ENCODE data around the gene DMTF1. TPM values are rescaled to one million over a fixed set of nuclear protein-coding genes. Genes with fewer than 3 reads are reported as not detected.
"Not testable (repeated sequence)": the region's sequence is repeated elsewhere in the genome, so short reads cannot be mapped to it uniquely, and the experiment has no call there.

DMTF1 gene, protein sequence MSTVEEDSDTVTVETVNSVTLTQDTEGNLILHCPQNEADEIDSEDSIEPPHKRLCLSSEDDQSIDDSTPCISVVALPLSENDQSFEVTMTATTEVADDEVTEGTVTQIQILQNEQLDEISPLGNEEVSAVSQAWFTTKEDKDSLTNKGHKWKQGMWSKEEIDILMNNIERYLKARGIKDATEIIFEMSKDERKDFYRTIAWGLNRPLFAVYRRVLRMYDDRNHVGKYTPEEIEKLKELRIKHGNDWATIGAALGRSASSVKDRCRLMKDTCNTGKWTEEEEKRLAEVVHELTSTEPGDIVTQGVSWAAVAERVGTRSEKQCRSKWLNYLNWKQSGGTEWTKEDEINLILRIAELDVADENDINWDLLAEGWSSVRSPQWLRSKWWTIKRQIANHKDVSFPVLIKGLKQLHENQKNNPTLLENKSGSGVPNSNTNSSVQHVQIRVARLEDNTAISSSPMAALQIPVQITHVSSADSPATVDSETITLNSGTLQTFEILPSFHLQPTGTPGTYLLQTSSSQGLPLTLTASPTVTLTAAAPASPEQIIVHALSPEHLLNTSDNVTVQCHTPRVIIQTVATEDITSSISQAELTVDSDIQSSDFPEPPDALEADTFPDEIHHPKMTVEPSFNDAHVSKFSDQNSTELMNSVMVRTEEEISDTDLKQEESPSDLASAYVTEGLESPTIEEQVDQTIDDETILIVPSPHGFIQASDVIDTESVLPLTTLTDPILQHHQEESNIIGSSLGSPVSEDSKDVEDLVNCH
- 28.8 and 36.5 TPM in 2 replicates for total RNA-seq (2014; rRNA removed; shearing (Covaris generic))
- 20.3 and 26.9 TPM in 2 replicates for polyA plus RNA-seq (2015; cell fraction: cytosol; rRNA removed)
- polyA plus RNA-seq (2015; cell fraction: nucleus; rRNA removed), result 179 and 189 TPM in 2 replicates

DNA sequence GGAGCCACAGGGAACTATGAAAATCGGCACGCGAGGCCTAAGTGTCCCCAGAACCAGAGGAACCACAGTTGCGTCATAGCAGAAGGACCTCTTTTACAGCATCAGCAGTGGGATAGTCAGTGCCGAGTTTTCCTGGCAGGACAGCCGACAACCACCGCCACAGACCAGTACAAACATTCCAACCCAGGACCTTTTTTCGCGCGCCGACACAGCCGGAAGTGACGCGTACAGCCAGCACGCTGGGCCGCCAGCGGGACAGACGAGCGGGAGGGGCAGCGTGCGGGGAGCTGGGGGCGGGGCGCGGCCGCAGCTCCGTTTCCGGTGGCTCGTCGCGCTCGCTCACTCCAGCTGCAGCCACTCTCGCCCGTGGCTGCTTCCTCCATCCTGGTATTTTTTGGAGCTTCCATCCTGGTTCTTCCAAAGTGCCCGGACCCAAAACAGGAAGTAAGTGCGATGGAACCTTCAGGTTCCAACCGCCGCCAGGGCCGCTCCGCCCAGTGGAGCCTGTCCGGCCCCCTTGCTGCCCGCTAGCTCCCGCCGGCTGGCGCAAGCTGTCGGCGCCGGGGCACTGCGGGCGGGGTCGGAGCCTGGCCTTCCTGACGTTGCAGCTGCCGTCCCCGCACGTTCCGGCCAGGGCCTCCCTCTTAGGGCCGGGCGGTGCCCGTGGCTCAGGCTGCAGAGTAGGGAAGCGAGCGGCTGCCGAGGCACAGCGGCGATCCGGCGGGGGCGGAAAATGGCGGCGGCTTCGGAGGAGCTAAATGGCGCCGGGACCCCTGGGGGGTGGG lies at the start of gene DMTF1:
DMTF1 (plus strand) TSS at position 342 of the 785 bp plus-strand sequence. CDS start 12,489 bp downstream, outside the sequence.
- peak; percentile 97 for DNase-seq (ENCODE audit: low read depth)

DNA sequence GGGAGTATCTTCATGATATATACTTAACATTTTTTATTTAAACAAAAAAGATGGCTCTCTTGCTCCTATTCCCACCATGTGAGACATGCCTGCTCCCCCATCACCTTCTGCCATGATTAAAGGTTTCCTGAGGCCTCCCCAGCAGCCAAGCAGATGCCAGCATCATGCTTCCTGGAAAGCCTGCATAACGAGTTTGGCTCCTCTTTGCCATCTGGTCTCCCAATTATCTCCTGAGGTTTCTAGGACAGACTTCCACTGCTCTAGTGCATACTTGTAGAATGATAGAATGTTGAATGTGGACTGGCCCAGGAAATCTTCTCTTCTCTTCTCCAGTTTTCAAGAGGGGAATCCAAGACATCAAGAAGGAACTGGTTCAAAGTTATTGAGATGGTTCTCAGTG lies 46.9 kb upstream of the DMTF1 start:
- no peak for DNase-seq (ENCODE audit: low read depth)

DNA sequence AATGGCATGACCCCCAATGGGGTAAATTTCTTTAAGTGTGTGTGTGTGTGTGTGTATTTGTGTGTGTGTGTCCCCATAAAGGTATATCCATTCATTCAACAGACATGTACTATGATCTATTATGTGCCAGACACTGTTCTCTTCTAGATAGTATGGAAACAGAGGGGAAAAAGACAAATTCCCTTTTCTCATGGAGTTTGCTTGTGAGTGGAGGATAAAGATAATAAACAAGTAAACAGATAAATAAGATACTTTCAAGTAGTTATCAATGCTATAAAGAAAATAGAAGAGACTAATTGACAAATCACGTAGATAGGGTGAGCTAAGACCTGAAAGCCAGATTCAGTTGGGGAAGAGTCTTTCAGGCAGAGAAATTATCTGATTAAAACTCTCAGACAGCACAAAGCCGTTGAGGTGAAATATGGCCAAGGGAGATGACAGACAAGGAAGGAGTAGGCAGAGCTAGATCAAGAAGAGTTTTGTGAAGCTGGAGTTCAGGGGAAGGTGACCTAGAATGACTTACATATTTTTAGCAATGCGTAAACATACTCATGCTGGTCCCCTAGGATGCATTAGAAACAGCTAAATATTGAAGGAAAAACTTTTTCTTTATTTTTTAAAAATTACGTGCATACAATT lies 45.2 kb upstream of the DMTF1 start:
- no peak for DNase-seq (ENCODE audit: low read depth)

GRCh38 chr7:87107949-87108776 lies 44.1 kb upstream of the DMTF1 start:
- no peak for DNase-seq (ENCODE audit: low read depth)

DNA sequence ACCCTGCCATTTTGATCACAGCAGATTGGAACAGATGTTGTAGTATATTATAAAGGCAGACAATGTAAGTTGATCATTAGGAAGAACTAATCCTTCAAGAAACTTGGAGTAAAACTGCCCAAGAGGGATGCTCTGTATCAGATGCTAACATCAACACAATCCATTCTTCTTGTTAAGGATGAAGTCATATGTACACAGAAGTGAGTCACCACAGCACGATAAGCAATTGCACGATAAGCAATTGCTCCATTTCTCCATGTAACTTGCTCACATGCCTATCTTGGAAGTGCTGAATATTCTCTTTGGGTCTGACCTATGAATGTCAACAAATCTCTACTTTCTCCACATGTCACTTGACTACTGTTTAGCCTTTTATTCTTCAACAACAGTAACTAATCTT lies 41.5 kb upstream of the DMTF1 start:
- peak; percentile 36 for DNase-seq (ENCODE audit: low read depth)

DNA sequence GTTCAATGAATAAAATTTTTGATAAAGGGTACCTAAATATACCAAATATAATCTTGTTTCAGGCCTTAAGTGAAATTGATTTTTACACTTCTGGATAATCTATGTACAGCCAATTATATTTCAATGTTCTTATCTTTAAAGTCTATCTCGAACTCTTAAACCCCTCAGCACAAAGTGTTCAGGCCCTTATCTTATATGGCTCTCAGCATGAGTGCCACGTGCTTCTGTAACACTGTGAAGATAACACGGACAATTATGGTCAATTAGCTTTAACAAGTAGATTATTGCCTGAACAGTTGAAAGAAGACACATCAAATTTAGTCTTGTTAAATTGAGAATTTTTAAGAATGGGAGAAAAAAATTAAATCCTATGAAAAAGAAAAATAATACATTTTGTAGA lies 40.4 kb upstream of the DMTF1 start:
- no peak for DNase-seq (ENCODE audit: low read depth)

GRCh38 chr7:87113077-87113476 lies 39.2 kb upstream of the DMTF1 start:
- peak; percentile 47 for DNase-seq (ENCODE audit: low read depth)

DNA sequence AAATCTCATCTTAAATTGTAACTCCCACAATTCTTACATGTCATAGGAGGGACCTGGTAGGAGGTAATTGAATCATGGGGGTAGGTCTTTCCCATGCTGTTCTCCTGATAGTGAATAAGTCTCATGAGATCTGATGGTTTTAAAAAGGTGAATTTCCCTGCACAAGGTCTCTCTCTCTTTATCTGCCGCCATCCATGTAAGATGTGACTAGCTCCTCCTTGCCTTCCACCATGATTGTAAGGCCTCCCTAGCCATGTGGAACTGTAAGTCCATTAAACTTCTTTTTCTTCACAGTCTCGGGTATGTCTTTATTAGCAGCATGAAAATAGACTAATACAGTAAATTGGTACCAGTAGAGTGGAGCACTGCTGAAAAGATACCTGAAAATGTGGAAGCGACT lies 38.3 kb upstream of the DMTF1 start:
- not testable (repeated sequence) for DNase-seq (ENCODE audit: low read depth)

DNA sequence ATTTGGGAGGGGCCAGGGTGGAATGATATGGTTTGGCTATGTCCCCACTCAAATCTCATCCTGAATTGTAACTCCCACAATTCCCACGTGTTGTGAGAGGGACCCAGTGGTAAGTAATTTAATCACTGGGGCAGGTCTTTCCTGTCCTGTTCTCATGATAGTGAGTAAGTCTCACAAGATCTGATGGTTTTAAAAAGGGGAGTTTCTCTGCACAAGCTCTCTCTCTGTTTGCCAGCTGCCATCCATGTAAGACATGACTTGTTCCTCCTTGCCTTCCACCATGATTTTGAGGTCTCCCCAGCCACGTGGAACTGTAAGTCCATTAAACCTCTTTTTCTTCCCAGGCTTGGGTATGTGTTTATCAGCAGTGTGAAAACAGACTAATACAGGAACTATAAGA lies 36.5 kb upstream of the DMTF1 start:
- DNase-seq (ENCODE audit: low read depth), result not testable (repeated sequence)

DNA sequence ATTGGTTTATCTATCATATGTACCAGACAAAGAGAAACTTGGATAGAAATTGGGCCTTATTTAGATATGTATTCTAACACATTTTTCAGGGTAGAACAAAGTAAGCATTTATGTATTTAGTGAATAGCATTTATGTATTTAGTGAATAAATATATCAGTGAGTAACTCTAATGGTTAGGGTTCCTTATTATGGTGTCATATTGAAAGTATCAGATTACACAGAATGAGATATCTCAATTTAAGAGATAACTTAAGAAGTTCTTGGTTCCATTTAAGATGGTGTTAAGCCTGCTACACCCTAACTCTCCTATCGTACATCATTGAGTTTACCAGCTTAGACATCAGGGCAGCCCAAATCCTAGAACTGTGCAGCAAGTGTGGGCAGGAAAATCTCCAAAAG lies 35.9 kb upstream of the DMTF1 start:
- no peak for DNase-seq (ENCODE audit: low read depth)

DNA sequence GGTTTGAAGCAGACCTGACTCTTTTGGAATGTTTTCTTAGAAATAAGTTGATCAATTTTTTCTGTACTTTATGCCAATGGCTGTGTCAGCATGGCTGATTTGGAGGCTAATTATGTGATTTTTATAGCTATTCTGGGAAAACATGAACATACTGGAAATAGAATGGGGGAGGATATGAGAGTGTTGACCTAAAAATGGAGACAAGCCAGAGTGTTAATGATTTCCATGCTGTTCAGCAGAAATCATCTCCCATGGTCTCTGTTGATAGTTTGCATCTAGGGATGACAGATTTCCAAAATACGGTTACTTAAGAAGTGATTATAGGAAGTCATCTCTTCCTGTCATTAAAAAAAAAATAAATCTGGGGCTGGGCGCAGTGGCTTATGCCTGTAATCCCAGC lies 32.7 kb upstream of the DMTF1 start:
- DNase-seq (ENCODE audit: low read depth), result no peak

- no peak for DNase-seq (ENCODE audit: low read depth)
Measured at GRCh38 chr7:87123105-87123504, 29.1 kb upstream of the DMTF1 start.

- no peak for DNase-seq (ENCODE audit: low read depth)
Measured at GRCh38 chr7:87127019-87127418, 25.2 kb upstream of the DMTF1 start.

DNA sequence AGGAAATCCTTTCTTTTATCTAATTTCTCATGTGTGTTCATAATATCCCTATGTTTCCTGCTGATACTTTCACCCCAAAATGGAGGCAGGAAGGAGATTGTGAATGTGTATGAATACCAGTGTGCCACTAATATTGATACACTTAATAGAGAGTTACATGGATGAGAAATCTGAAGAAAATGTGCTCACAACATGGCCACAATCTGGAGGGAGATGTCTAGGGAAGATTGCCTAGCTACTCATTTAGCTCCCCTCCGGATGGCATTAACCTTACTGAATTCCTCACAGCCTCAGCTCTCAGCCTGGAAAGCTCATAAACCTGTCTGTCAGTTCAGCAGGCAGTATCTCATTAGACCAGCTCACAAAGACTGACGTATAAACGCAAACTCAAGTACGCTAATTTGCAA lies 23.4 kb upstream of the DMTF1 start:
- DNase-seq (ENCODE audit: low read depth), result no peak

GRCh38 chr7:87129332-87129731 lies 22.9 kb upstream of the DMTF1 start:
- DNase-seq (ENCODE audit: low read depth), result no peak

GRCh38 chr7:87129848-87130247 lies 22.4 kb upstream of the DMTF1 start:
- DNase-seq (ENCODE audit: low read depth), result no peak

- DNase-seq (ENCODE audit: low read depth), result no peak
Measured at GRCh38 chr7:87131771-87132170, 20.5 kb upstream of the DMTF1 start.

DNA sequence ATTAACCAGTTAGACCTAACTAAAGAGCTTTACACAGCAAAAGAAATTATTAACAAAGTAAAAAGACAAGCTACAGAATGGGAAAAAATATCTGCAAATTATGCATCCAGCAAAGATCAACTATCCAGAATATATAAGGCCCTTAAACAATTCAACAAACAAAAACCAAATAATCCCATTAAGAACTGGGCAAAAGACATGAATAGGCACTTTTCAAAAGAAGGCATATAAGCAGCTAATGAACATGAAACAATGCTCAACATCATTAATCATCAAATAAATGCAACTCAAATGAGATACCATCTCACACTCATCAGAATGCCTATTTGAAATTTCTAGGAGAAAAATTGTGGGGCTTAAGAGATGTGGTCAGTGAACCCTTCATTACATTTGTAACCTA lies 15.0 kb upstream of the DMTF1 start:
- no peak for DNase-seq (ENCODE audit: low read depth)

DNA sequence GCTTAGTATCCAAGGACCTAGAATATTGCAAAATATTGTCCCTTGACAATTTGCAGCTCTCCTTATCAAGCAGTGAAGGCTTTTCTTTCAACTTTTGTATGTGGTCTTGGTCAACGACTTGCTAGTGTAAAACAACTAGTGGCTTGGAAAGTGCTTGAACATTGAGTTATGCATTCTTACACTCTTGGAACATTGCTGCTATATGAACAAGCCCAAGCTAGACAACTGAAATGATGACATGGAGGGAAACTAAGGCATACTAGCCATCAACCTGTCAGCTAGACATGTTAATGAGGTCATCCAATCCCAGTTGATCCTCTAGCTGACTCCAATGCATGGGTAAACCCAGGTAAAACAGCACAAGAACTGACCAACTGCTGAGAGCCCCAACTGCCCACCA lies 12.7 kb upstream of the DMTF1 start:
- no peak for DNase-seq (ENCODE audit: low read depth)

GRCh38 chr7:87140271-87140748 lies 11.9 kb upstream of the DMTF1 start:
- DNase-seq (ENCODE audit: low read depth), result peak; percentile 21

Measured in HT1080 (cell line).